SK-N-SH (cell line): ENCODE data around the gene C13orf42. TPM values are rescaled to one million over a fixed set of nuclear protein-coding genes. Genes with fewer than 3 reads are reported as not detected.

Experiments used
- CTCF ChIA-PET: fragments of 300-600, 350-600 bp; formaldehyde crosslinking; extraction: SDS; loops from one replicate; lab custom pipeline; 2021; lab: Yijun Ruan, JAX
- POLR2A ChIA-PET: fragments of 350-600 bp; sonication (Branson Sonifier 250); formaldehyde crosslinking; extraction: SDS; loops from one replicate; lab custom pipeline; 2020; ENCODE audit warnings: antibody characterized with exemption, inconsistent platforms; lab: Yijun Ruan, JAX
- DNase-seq: peaks from one replicate; pipeline ENCODE4 v3.0.0; 2012
- H2AFZ ChIP-seq: fragments of 200-600 bp; sonication (generic); 2 replicates; pipeline ENCODE4 v1.8.1; 2016; ENCODE audit warnings: antibody characterized with exemption, mild to moderate bottlenecking, low read depth
- H3F3A ChIP-seq: fragments of 200-600 bp; sonication (generic); replicated peaks from 2 replicates; pipeline ENCODE3; 2016; ENCODE audit warnings: antibody characterized with exemption, mild to moderate bottlenecking; ENCODE audit not compliant: insufficient read depth
- H3K27ac ChIP-seq, 2 experiments: fragments of 200-500 bp in 1 of 2; fragments of 200-600 bp in 1 of 2; sonication (Bioruptor generic) in 1 of 2; sonication (generic), shearing (Covaris generic) in 1 of 2; 2 replicates each; pipeline versions ENCODE4 v1.5.1 to v1.6.1; 2014 to 2016; ENCODE audit warnings: low read depth in 2 of 2, inconsistent platforms in 1 of 2, low read length in 1 of 2, mild to moderate bottlenecking in 1 of 2, mixed read lengths in 1 of 2
- H3K27me3 ChIP-seq: fragments of 200-600 bp; sonication (generic), shearing (Covaris generic); 2 replicates; pipeline ENCODE4 v1.6.1; 2016; ENCODE audit warnings: mixed run types; ENCODE audit not compliant: insufficient read depth
- H3K36me3 ChIP-seq, 2 experiments: fragments of 200-500 bp in 1 of 2; fragments of 200-600 bp in 1 of 2; sonication (Bioruptor generic) in 1 of 2; sonication (generic) in 1 of 2; replicated peaks in 1 of 2; 2 replicates each; pipeline versions ENCODE3 to v1.5.1; 2014 to 2016; ENCODE audit warnings: low read length in 1 of 2, mild to moderate bottlenecking in 1 of 2; ENCODE audit not compliant: insufficient read depth in 2 of 2, control insufficient read depth in 1 of 2
- H3K4me1 ChIP-seq, 2 experiments: fragments of 200-500 bp in 1 of 2; fragments of 200-600 bp in 1 of 2; sonication (Bioruptor generic) in 1 of 2; sonication (generic), shearing (Covaris generic) in 1 of 2; 2 replicates each; pipeline versions ENCODE4 v1.5.1 to v1.6.1; 2014 to 2016; ENCODE audit warnings: low read depth in 1 of 2, low read length in 1 of 2, mixed run types in 1 of 2; ENCODE audit not compliant: insufficient read depth in 2 of 2, control insufficient read depth in 1 of 2
- H3K4me2 ChIP-seq: fragments of 200-600 bp; sonication (generic), shearing (Covaris generic); 2 replicates; pipeline ENCODE4 v1.6.1; 2017; ENCODE audit warnings: mixed run types
- H3K4me3 ChIP-seq, 2 experiments: fragments of 200-500 bp in 1 of 2; fragments of 200-600 bp in 1 of 2; sonication (Bioruptor generic) in 1 of 2; sonication (generic), shearing (Covaris generic) in 1 of 2; 2 replicates each; pipeline versions ENCODE4 v1.5.1 to v1.8.1; 2014 to 2016; ENCODE audit warnings: low read depth in 2 of 2, inconsistent platforms in 1 of 2, low read length in 1 of 2, mild to moderate bottlenecking in 1 of 2, mixed read lengths in 1 of 2, moderate library complexity in 1 of 2
- H3K79me2 ChIP-seq: fragments of 200-600 bp; sonication (generic); 2 replicates; pipeline ENCODE4 v1.8.1; 2017; ENCODE audit warnings: mild to moderate bottlenecking; ENCODE audit not compliant: insufficient read depth
- H3K9ac ChIP-seq: fragments of 200-600 bp; sonication (generic); 2 replicates; pipeline ENCODE4 v1.6.1; 2017; ENCODE audit warnings: mixed run types
- H3K9me2 ChIP-seq: fragments of 200-600 bp; sonication (generic); 2 replicates; pipeline ENCODE4 v1.6.1; 2017; ENCODE audit warnings: mixed run types
- H3K9me3 ChIP-seq: fragments of 200-600 bp; sonication (generic); 2 replicates; pipeline ENCODE4 v1.6.1; 2017; ENCODE audit warnings: mixed run types, mild to moderate bottlenecking, moderate library complexity
- H4K20me1 ChIP-seq: fragments of 200-600 bp; sonication (generic); 2 replicates; pipeline ENCODE4 v1.6.1; 2017; ENCODE audit warnings: mild to moderate bottlenecking, mixed run types; ENCODE audit not compliant: insufficient read depth
- CHD2 ChIP-seq: fragments of 150-350 bp; IDR thresholded peaks from 2 replicates; pipeline ENCODE4 v1.6.1; 2018; ENCODE audit warnings: low read length; ENCODE audit not compliant: partially characterized antibody
- EP300 ChIP-seq, 2 experiments: IDR thresholded peaks; 2 replicates each; pipeline versions ENCODE4 v1.4.0 to v1.6.1; 2012; ENCODE audit warnings: borderline replicate concordance in 1 of 2, low read depth in 1 of 2, low read length in 1 of 2
- EZH2phosphoT487 ChIP-seq: fragments of 200-600 bp; sonication (generic); IDR thresholded peaks from 2 replicates; pipeline ENCODE4 v1.6.1; 2017; ENCODE audit warnings: low read depth, mixed run types, mild to moderate bottlenecking, antibody characterized with exemption, moderate library complexity, borderline replicate concordance
- RAD21 ChIP-seq: IDR thresholded peaks from 2 replicates; pipeline ENCODE4 v1.6.1; 2012; ENCODE audit warnings: mild to moderate bottlenecking, low read length
- RCOR1 ChIP-seq: fragments of 150-350 bp; IDR thresholded peaks from 2 replicates; pipeline ENCODE4 v1.6.1; 2017; ENCODE audit warnings: antibody characterized with exemption, low read length
- RXRA ChIP-seq: IDR thresholded peaks from 2 replicates; pipeline ENCODE4 v1.4.0; 2012; ENCODE audit warnings: low read depth, mild to moderate bottlenecking, borderline replicate concordance
- SMC3 ChIP-seq: IDR thresholded peaks from 2 replicates; pipeline ENCODE4 v1.6.1; 2012; ENCODE audit warnings: low read depth, low read length, improper control_type of control experiment
- TCF12 ChIP-seq: IDR thresholded peaks from 2 replicates; pipeline ENCODE4 v1.4.0; 2012
- WGBS: methylation state at CpG from one replicate; pipeline ENCODE4 v1.1.6; 2017; ENCODE audit warnings: low lambda C conversion rate; 5-methylcytosine and 5-hydroxymethylcytosine counted together
- polyA plus RNA-seq, 3 experiments: library from polyadenylated mRNA; depleted of rRNA; stranded (reverse); fragments of >200 nt; gene quantifications; 2 replicates each; pipeline ENCODE4 v1.2.3, GENCODE V29; 2012
- TF ChIP-seq, protein P1 (sequence below): fragments of 150-350 bp; IDR thresholded peaks from 2 replicates; pipeline ENCODE4 v1.6.1; 2017; ENCODE audit warnings: antibody characterized with exemption, low read length, low read depth, borderline replicate concordance
- TF ChIP-seq, protein P2 (sequence below): IDR thresholded peaks from 2 replicates; pipeline ENCODE4 v1.4.0; 2012; ENCODE audit warnings: low read depth, borderline replicate concordance
- TF ChIP-seq, protein P3 (sequence below): fragments of 200-600 bp; sonication (generic); IDR thresholded peaks from 2 replicates; pipeline ENCODE4 v1.6.1; 2017; ENCODE audit warnings: antibody characterized with exemption, mild to moderate bottlenecking, moderate library complexity

The C13orf42 gene
- polyA plus RNA-seq, 1 of the 3 experiments (the other 2 are of a cell fraction): not detected

DNA sequence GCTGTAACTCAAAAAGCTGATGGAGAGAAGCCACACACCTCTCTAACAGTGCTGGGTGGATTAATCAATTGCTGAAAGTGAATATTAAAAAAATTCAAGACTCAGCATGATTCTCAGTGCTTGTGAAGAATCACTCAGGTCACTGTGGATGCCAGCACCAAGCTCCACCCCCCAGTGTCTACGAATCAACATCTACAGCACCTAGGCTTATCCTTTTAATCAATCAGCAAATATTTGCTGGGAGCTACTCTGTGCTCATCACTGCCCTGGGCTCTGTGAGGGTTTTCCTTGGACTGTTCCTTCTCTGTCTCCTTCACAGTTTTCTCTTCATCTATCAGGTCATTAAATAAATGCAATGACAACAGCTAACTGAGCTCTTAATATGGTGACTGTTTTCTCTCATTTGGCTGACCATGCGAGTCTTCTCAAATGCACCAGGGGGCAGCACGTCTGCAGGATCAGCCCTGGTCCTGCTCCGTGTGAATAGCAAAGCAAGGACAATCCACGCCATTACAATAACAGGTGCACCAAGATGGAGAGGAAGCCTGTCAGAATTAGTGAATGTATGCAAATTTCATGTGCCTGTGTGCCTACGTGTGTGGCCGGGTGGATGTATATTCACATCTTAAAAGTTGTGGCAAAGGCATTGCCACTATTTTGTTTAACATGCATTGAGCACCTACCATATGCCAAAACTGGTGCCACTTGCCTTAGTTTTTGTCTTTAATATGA is 14.6 kb upstream of the C13orf42 start:
- CTCF ChIA-PET: interaction anchor here (0.6 to 6.4 kb wide), 36 partner anchors 8 to 1002 kb away, joined by 3 to 105 read pairs (median 4); partner anchors contain the start of gene C13orf42
- TF ChIP-seq, protein P1, sequence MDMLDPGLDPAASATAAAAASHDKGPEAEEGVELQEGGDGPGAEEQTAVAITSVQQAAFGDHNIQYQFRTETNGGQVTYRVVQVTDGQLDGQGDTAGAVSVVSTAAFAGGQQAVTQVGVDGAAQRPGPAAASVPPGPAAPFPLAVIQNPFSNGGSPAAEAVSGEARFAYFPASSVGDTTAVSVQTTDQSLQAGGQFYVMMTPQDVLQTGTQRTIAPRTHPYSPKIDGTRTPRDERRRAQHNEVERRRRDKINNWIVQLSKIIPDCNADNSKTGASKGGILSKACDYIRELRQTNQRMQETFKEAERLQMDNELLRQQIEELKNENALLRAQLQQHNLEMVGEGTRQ: no peak
- TF ChIP-seq EP300 (IDR thresholded peaks at IDR 0.05; ENCODE audit: borderline replicate concordance in 1 of 2, low read depth in 1 of 2, low read length in 1 of 2): no peak
- peak; percentile 92 for TF ChIP-seq SMC3
- TF ChIP-seq, protein P2, sequence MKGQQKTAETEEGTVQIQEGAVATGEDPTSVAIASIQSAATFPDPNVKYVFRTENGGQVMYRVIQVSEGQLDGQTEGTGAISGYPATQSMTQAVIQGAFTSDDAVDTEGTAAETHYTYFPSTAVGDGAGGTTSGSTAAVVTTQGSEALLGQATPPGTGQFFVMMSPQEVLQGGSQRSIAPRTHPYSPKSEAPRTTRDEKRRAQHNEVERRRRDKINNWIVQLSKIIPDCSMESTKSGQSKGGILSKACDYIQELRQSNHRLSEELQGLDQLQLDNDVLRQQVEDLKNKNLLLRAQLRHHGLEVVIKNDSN: no peak
- TF ChIP-seq EZH2phosphoT487: no peak
- TF ChIP-seq TCF12: no peak
- peak; percentile 31 for TF ChIP-seq CHD2
- TF ChIP-seq, protein P3, sequence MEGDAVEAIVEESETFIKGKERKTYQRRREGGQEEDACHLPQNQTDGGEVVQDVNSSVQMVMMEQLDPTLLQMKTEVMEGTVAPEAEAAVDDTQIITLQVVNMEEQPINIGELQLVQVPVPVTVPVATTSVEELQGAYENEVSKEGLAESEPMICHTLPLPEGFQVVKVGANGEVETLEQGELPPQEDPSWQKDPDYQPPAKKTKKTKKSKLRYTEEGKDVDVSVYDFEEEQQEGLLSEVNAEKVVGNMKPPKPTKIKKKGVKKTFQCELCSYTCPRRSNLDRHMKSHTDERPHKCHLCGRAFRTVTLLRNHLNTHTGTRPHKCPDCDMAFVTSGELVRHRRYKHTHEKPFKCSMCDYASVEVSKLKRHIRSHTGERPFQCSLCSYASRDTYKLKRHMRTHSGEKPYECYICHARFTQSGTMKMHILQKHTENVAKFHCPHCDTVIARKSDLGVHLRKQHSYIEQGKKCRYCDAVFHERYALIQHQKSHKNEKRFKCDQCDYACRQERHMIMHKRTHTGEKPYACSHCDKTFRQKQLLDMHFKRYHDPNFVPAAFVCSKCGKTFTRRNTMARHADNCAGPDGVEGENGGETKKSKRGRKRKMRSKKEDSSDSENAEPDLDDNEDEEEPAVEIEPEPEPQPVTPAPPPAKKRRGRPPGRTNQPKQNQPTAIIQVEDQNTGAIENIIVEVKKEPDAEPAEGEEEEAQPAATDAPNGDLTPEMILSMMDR: peak; percentile 80
- TF ChIP-seq RXRA: no peak
- TF ChIP-seq RCOR1: peak; percentile 58
- peak; percentile 93 for TF ChIP-seq RAD21
- DNase-seq: peak; percentile 73
- H4K20me1 ChIP-seq: no peaks in the 10 kb centered on the region
- H3K36me3 ChIP-seq: no peaks in the 10 kb centered on the region
- H3K9me2 ChIP-seq: no peaks in the 10 kb centered on the region
- no peak overlapping the region; a peak in 1 of 4 replicates for H3K4me3 ChIP-seq
- H3K9me3 ChIP-seq: peaks cover 6% of the 10 kb centered on the region; the same call in 1 of the 2 replicates
- POLR2A ChIA-PET: no interaction called here
- 0 out of 2 replicates have a peak, but pooled peaks cover 13% of the 10 kb centered on the region for H3K27me3 ChIP-seq
- H3K79me2 ChIP-seq: no peaks in the 10 kb centered on the region
- no peak overlapping the region for H3K27ac ChIP-seq
- no peak overlapping the region for H3K9ac ChIP-seq
- no peak overlapping the region for H3K4me2 ChIP-seq
- H2AFZ ChIP-seq: no peak overlapping the region
- WGBS: 19% methylated on average over 7 of the region's 7 CpGs
- H3K4me1 ChIP-seq: no peaks in the 10 kb centered on the region
- no peaks in the 10 kb centered on the region for H3F3A ChIP-seq
